Activated naive CD4-positive, alpha-beta T cell treated with Interleukin-2 at 50 U/mL for 16 hours (primary cell): ENCODE data around the gene SIK3.
"Not testable (repeated sequence)": the region's sequence is repeated elsewhere in the genome, so short reads cannot be mapped to it uniquely, and the experiment has no call there.

ENCODE experiments used
- DNase-seq: peaks from one replicate; pipeline ENCODE4 v3.0.0-alpha.2; 2020

SIK3 gene

DNA sequence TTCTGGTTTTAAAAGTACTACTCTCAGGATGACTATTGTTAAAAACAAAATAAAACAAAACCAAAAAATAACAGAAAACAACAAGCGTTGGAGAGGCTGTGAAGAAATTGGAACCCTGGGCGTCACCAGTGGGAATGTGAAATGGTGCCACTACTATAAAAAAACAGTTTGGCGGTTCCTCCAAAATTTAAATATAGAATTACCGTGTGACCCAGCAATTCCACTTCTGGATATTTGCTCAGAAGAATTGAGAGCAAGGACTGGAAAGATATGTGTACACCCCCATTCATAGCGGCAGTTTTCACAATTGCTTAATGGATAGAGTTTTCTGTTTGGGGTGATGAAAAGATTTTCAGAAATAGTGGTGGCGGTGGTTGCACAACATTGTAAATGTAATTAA lies 283.7 kb downstream of the SIK3 start:
- DNase-seq, result no peak

DNA sequence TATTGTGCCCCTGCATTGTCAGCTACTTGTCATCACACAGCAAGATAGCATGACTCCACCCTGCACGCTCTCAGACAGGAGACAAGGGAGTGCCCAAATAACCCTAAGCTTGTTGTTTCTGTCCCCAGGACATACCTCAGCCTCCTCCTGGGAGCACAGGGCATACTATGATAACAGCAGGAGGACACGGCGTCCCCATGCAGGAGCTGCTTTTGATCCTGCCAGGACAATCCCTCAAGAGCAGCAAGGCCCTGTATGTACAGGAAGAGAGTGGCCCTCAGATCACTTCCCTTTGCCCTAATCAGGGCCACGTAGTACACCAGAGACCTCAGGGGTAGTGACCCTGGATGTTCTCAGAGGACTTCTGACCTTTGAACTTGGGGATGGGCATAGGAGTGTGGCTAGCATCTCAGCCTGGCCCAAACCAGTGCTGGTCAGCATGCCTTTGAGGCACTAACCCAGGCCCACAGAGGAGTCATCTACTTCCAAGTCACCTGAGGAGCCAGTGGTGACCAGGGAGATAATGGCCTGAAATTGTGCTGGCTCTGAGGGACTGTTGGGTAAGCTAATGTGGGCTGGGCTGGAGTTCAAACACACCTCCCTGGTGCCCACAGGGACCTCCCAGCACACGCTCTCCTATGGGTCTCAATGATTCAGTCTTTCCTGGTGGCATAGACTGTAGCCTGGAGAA lies 284.3 kb downstream of the SIK3 start:
- DNase-seq, result no peak

DNA sequence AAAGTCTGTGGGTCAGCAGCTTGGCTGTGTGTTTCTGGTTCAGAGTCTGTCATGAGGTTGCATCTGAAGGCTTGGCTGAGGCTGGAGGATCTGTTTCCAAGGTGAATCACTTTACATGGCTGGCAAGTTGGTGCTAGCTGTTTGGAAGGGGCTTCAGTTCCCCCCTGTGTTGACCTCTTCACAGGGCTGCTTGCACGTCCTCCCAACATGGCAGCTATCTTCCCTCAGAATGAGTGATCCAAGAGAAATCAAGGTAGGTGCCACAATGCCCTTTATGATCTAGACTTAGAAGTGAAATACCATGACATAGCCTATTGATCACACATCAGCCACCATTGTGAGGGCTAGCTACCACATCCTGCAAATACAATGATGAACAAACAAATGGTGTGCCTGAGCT lies 285.1 kb downstream of the SIK3 start:
- DNase-seq, result no peak

DNA sequence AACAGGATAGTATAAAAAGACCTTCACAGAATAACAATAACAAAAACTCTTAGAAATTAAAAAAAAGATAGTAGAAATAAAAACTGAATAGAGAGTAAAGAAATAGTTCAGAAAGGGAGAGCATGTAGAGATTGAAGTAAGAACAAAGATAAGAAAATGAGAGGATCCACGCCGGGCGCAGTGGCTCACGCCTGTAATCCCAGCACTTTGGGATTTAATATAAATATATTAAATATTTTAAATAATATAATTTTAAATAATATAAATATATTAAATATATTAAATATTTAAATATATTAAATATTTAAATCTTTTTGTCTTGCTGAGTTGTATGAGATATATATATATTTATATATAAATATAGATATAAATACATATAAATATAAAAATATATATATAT lies 286.1 kb downstream of the SIK3 start:
- no peak for DNase-seq

DNA sequence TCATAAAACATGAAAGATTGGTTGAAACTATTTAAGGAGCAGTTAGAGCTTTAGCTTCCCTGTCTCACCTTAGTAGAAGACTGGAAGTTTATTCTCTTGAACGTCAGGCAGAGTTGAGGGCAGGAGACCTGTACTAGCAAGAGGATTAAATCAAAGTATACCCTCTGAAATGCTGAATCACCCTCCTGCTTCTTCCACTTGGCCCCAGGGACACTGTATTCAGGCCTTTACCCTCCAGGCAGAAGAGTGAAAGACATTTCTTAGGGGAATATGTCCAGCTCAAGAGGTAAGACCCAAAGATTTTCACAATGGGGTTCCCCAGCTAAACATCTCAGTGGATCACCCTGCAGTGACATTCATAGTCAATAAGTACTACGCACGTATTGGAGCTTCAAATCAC lies 287.0 kb downstream of the SIK3 start:
- no peak for DNase-seq

DNA sequence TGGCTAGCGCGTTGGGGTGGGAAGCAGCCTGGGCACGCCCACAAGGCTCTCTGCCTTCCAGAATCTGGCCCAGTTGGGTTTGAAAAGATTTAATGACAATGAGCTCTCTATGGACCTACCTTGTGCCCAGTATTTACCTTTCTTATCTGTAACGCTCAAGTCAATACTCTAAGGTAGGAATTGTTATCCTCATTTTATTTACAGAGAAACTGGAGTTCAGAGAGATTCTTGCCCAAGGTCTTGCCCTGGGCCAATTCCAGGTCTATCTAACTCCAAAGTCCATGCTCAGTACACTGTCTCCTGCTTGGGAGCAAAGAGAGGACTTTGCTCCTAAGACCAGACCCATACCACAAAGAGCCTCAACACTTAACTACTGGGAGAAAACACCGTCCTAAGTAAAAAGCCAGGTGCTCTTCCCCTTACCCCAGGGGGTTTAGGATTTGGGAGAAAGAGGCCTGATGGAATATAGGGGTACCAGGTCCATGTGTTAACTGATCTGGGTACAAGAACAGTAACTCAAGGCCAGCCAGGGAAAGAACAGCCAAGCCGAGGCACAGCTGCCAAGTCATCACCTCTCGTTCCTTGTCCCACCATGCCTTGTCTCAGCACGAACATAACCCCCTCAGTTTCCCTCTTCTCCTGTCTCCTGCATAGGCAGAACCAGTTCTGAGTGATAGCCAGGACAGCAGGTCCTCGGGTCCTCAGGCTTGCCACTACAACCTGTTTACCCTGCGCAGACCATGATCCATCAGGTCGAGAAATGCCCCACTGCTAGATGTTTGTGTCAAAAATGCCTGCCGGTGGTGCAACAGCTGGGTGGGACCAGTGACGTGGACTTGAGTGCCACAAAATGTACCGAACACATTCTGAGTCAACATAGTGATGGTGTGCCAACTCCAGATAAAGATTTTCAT lies 289.7 kb downstream of the SIK3 start:
- DNase-seq, result no peak

DNA sequence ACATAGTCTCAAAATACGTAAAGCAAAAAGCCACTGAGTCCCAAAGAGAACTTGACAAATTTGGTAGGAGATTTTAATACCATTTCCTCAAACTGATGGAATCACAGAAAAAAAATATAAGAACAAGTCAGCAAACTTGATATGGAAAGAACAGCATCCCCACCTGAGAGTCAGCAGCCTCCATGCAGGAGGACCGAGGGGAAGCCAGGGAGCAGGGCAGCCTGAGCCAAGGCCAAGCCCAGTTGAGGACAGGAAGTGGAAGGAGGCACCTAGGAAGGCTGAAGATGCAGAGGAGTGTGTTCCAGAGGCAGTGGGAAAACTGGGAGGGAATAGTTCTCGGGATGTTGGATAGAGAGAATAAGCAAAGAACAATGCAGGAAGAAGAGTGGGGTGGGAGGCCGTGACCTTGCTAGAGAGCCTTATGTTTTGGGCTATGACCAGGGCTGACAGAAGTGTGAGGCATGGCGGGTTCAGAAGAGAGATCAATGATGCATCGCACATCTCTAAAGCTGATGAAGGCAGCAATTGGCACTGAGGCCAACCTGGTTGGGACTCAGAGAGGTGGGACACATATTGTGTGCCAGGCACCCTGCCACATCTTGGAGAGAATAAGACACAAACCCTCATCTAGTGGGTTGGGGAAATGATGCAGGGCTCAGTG lies 290.5 kb downstream of the SIK3 start:
- DNase-seq, result no peak

DNA sequence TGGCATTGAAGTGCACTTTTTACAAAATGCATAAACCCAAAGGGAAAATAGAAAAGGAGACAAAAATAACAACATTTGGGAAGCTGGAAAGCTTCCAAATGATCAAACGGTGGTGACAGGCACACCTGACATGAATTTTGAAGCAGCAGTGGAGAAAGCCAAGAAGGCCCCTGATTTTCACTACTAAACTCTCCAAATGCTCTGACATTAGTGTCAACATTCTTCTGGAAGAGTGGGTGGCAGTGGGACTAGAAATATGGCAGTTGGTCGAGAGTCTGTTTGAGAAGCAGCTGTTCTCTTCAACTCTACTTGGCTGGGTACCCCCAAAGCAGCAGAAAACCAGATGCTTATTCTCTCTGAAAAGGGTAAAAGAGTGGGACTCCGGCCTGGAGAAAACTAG lies 294.2 kb downstream of the SIK3 start:
- DNase-seq, result no peak

DNA sequence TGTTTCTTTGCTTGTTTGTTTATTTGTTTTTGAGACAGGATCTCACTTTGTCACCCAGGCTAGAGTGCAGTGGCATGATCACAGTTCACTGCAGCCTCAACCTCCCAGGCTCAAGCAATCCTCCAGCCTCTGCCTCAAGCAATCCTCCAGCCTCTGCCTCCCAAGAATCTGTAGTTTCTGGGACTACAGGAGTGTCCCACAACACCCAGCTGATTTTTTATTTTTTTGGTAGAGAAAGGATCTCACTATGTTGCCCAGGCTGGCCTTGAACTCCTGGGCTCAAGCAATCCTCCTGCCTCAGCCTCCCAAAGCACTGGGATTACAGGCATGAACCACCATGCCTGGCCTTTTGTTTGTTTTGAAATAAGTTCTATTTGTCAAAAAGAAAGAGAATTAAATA lies 296.6 kb downstream of the SIK3 start:
- DNase-seq, result not testable (repeated sequence)

DNA sequence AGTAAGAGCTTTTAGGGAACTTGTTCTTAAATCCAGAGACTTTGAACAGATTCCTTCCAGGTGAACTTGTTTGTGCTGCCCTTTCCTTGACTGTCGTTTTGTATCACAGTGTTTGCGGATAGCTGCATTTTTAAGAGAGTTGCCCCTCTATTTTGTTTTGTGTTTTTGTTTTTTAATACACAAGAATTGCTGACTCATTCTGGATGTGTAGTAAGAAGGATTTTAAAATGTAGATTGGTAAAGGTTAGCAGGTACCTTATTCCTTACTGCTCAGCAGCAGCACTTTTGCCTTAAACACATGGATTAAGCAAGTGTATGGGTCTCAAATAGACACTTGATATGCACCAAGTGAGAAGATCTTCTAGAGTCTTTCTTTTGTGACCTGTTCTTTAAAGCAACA lies 297.6 kb downstream of the SIK3 start:
- no peak for DNase-seq

DNA sequence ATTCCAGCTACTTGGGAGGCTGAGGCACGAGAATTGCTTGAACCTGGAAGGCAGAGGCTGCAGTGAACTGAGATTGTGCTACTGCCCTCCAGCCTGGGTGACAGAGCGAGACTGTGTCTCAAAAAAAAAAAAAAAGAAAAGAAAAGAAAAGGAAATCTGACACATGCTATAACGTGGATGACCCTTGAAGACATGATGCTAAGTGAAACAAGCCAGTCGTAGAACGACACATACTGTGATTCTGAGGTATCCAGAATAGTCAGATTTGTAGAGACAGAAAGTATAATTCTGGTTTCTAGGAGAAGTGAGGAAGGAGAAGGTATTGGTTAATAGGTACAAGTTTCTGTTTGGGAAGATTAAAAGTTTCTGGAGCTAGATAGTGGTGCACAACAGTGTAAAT lies 299.9 kb downstream of the SIK3 start:
- no peak for DNase-seq

DNA sequence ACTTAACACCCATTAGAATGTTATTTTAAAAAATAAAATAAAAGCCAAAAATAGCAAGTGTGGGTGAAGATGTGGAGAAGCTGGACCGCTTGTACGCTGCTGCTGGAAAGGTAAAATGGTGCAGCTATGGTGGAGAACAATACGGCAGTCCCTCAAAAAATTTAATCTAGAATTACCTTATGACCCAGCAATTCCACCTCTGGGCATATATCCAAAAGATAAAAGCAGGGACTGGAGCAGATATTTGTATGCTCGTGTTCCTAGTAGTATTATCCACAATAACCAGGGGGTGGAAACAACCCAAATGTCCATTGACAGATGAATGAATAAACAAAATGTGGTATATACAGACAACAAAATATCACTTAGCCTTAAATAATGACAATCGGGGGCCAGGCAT lies 300.4 kb downstream of the SIK3 start:
- DNase-seq, result no peak

DNA sequence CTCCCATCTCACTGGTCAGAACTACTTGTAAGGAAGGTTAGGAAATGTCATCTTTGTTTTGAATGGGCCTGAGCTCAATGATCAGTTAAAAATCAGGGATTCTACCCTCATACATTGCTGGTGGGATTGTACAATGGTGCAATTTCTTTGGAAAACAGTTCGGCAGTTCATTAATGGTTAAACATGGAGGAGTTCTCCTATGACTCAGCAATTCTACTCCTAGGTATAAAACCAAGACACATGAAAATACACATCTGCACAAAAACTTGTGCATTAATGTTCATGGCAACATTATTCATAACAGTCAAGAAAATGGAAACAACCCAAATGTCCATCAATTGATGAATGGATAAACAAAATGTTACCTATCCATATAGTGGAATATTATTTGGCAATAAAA lies 301.7 kb downstream of the SIK3 start:
- no peak for DNase-seq

DNA sequence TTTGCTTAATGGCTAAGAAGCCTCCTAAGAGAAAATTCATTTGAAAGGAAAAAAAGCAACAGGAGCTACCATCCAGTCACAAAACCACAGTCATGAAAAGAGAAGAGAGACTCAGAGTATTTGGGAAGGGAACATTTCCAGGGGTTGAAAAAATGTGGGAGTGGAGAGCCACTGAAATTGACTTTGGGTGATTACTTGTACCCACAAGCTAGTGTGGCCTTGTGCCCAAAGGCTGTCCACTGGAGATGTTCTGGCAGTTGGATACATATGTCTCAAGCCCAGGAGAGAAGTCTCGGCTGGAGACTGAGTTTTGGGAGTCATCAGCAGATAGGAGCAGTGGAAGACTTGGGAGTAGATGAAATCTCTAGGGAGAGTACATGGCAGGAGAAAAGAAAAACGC lies 303.4 kb downstream of the SIK3 start:
- no peak for DNase-seq

DNA sequence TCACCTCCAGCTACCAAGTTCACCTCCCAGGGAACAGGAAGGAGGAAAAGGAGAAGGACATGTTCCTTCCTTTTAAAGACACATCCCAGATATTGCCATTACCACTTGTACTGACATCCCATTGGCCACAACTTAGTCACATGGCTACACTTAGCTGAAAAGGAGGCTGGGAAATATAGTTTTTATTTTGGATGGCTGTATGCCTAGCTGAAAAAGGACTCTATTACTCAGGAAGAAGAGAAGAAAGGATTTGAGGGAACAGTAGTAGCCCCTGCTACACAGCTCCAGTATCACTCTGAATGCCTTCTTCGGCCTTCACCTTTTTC lies 304.5 kb downstream of the SIK3 start:
- DNase-seq, result no peak
